T-helper 1 cell treated with Interleukin-12 subunit alpha and Interleukin-12 subunit beta and Interleukin-4 antibody, amounts not matched to agents 30 ng/mL and 1 ng/mL, for 36 hours (primary cell): Measurements from ENCODE around the gene KCNIP1. TPM values are rescaled to one million over a fixed set of nuclear protein-coding genes. Genes with fewer than 3 reads are reported as not detected.

Source experiments
- intact Hi-C: fragments of 100-400 bp; cut with micrococcal nuclease; formaldehyde crosslinking; loops from one replicate; pipeline ENCODE4 v1.15.1; 2024
- total RNA-seq: library from RNA; stranded (reverse); gene quantifications from 2 replicates; pipeline ENCODE4 v1.2.3, GENCODE V29; 2022

KCNIP1 gene
- total RNA-seq, 1 donor from 2014 or later, result not detected

DNA sequence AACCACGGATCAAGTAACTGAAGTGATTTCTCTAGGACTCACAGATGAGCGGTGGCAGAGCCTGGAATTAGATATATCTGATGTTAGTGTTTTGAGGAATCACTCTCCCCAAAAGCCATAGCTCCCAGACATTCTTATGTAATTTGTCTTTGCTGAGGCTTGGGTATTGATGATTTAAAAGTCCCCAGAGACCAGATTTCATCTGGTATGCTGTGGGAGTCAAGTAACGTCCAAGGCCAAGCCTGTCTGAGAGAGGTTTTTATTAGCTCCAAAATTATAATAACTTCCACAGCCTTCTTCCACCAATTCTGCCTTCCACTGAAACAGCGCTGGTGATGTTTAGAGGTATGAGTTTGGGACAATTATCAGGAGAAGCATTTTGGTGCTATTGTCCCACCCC, 21.3 kb upstream of the KCNIP1 start:
- intact Hi-C loops, result no loop called here

DNA sequence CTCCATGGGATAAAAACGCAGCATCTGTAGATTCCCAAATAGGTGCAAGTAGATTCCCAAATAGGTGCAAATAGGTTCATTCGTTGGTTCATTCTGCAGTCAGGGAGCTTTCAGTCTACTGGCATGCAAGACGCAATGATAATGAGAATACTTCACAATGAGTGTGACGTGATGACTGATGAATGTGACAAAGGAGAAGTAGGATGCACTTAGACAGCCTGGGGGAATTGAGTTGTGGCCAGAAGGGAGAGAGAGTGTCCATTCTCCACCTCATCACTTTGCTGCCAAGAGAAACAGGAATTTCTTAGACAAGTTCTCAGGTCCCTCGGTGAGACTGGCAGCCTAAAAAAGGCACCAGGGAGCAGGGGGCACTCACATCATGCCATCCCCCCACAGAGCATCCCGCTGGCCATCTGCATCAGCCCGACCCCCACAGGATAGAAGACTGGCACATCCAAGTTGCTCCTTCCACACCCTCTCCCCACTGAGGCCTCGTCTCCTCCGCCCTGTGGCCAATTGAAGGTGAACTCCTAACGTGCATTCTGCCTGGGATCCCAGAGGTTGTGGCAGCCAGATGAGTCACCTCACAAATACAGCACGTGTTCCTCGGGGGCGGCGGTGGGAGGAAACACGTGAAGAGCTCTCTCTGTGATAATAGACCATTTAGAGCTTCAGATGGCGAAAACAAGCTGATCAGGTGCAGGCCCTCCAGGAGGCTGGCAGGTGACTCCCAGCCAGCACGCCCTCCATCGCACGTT, 19.9 kb upstream of the KCNIP1 start:
- intact Hi-C loops, result no loop called here

DNA sequence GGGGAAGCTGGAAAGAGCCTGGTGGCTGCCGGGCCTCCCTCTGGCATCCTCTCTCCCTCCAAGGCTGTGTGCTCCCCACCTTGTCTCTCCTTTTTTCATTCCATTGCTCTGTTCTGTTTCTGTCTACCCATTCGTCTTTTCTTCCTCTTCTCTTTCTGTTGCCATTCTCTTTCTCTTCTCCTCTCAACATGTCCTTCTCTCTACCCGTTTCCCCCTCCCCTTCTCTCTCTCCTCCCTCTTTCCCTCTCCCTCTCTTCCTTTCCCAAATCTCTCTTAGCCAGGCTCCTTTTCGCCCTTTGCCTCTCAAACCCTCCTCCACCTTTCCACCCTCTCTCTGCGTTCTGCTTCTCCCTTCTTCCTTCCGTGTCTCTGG, 19.4 kb upstream of the KCNIP1 start:
- intact Hi-C loops, result no loop called here

DNA sequence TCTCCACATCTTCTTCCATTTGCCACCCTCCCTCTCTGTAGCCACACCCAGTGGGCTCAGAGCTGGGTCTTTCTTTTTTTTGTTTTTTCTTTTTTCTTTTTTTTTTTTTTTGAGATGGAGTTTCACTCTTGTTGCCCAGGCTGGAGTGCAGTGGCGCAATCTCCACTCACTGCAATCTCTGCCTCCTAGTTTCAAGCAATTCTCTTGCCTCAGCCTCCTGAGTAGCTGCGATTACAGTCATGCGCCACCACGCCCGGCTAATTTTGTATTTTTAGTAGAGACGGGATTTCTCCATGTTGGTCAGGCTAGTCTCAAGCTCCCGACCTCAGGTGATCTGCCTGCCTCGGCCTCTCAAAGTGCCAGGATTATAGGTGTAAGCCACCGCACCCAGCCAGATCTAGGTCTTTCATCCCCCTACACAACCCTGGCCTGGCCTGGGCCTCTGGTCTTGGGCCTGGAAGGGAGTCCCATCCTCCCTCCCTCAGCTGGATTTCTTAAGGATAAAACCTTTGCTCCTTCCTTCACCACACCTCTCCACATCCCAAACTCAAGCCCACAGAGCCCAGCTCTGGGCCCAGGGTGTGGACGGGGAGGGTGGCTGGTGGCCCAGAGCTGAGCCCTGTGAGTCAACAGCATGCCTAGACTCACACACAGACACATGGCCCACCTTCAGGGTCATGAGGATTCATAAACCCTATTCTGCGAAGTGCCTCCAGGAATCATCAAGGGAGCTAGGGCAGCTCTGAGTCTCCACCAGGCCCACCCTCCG, 18.8 kb upstream of the KCNIP1 start:
- intact Hi-C loops, result no loop called here

DNA sequence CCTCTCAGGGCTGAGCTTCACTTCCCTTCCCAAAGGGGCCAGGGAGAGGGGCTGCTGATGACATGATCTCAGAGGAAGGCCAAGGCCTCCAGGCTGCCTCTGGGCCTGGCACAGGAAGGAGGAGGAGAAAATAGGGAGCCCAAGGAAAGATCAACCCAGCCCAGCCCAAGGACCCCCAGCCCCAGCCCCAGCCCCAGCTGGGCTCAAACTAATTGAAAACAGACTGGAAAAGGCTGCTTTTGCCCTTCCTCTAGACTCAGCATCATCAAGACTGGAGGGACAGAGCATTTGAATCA, 18.3 kb upstream of the KCNIP1 start:
- intact Hi-C loops, result no loop called here

DNA sequence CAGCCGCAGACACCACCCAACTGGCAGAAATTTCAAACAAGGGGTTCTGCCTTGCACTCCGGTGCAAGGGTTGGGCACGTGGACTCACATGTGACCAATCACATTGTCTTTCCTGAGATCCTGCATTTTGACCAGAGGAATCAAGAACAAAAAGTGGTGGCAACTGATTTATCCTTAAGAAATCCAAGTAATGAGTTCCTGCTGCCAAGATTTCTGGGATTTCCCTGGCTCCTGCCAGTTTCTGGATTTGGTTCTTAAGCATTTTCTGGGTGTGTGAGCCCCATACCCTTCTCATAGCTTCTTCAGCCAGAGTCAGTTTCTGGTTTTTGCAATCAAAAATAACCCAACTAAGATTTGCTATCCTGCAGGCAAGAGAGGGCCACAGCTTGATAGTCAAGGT, 17.4 kb upstream of the KCNIP1 start:
- intact Hi-C loops, result no loop called here

DNA sequence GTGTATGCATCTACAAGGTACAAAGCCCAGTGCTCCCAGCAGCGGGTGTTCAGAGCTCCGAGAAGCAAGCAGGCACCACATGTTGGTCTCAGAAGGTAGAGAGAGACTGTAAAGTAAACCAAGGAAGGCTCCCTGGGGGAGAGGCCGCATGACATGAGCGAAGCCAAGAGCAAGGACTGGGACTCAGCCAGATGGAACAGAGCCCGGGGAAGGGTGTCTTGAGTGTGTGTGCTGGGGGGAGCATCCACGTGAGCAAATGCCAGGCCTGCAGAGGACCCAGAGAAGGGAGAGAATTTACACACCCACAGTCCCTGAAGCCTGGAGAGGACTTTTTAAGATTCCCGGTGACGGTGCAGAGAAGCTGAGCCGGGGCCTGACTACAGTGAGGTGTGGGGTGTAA, 15.2 kb upstream of the KCNIP1 start:
- intact Hi-C loops, result no loop called here

DNA sequence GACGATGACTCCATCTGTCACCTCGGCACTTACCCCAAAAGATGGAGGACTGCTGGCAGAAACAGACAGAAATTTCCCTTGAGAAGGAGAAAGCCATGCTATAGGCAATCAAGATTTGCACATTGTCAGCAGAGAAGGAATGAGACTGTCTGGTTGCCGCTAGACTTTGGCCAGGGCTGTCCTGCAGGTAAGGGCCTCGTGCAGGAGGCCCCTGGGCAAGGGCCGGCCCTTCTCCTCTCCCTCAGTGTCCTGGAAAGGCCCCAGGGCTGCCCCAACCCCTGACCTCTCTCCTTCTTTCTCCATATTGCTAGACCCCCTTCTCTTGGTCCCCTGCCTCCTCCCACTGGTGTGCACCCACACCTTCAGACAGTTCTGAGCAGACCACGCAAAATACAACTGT, 14.6 kb upstream of the KCNIP1 start:
- intact Hi-C loops, result no loop called here

DNA sequence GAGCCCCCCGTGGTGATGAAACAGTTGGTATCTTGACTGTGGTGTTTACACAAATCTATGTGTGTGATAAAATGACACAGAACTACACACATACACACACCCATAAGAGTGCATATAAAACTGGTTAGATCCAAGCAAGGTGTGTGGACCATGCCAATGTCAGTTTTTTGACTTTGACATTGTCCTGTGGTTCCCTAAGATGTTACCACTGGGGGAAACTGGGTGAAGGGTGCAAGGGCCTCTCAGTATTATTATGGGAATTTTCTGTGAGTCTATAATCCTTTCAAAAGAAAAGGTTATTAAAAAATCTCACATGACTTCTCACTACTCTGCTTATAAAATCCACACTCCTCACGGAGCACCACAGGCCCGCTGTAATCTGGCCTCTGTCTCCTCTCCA, 13.4 kb upstream of the KCNIP1 start:
- intact Hi-C loops, result no loop called here

DNA sequence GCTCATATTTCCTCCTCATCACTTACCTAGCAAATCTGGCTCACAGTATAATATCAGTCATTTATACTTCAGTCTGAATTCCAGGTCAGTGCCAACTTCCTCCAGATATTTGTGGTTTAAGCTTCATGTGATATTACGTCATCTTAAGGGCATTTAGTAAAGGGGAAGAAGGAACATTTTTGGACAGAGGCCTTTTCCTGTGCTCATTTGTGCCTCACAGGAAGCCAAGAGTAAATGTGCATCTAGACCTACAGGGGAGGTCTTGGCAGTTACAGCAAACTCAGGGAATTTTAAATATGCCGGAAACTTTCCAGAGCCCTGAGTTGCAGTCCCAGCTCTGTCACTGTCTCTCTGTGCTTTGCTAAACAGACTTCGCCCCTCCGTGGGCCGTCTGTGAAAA, 12.3 kb upstream of the KCNIP1 start:
- intact Hi-C loops, result no loop called here

DNA sequence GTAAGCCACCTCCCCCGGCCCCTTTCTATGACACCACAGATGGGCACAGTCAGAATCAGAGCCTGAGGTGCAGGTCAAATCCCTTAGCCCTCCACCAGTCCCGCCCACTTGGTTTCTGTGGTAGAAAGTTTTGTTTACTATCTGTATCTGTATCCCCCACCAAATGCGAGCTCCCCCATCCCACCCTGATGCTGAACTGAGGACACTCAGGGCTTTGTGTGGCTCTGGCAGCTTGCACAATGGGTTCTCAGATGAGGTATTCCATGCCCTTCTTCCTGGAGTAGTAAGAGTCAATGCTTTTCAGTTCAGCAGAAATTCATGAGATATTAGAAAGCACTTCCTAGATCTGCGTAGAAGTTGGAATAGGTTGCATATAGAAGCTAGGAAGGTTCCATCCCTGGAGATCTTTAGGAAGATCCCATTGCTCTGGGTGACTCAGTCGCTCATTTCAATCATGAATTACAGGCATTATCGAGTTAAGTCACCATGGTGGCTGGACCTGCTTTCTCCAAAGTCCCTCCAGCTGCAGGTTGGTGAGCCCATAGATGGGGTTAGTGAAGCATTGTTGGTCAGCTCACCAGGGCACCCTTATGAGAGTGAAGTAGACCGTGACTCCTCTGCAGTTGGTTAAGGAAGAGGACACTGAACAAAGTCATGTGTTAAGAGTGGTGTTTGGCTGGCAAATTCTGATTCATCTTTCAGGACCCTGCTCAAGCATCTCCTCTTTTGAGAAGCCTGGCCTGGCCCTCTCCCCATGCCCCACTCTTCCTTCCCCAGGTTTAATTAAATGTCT, 10.6 kb upstream of the KCNIP1 start:
- intact Hi-C loops, result no loop called here

DNA sequence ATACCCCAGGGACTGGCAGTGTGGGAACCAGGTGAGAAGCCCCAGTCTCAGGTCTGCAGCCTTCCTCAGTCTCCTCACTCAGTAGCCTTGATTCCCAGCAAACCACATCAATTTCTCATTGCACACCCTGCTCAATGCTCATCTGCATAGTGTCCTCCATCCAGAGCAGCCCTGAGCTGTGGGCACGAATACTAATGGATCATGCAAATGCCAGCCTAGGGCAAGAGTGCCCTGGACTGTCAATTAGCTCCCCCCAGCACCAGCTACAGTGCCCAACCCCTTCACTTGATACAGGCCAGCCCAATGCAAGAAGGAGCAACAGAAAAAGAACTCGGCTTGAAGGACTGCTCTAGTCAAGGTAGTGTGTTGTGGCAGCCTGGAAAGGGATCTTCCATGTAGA, 9.8 kb upstream of the KCNIP1 start:
- intact Hi-C loops, result no loop called here

DNA sequence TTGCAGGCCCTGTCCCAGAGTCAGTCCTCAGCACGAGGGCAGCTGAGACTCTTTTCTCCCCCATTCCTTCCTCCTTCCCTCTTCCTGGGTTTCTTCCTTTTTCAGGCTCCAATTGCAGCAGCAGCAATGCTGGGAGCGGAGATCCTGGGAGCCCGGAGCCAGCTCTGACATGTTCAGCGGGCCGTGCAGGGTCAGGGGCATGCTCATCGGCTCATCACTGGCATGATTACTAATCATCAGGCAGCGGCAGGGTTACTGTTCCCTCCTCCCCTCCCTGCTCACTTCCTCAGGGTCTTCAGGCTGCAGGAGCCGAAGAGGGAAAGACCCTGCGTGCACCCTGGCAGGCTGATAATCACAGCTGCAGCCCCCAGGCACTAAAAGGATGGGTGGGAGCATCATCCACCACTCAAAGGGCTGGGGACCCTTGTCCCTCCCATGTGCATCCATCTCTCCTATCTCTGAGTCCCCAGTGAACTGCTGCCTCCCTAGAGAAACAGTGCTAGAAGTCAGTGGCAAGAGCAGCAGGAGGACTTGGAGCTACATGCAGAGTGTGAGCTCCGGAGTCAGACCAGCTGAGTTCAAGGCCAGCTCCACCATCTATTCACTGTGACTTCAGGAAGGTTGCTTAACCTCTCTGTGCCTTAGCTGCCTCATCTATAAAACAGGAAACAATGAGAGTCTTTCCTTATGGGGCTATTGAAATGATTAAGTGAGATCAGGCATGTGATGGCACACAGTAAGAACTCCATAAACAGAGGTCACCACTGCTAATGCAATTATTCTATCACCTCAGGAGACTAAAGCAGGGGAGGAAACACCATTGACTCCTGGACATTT, 7.8 kb upstream of the KCNIP1 start:
- intact Hi-C loops, result no loop called here

DNA sequence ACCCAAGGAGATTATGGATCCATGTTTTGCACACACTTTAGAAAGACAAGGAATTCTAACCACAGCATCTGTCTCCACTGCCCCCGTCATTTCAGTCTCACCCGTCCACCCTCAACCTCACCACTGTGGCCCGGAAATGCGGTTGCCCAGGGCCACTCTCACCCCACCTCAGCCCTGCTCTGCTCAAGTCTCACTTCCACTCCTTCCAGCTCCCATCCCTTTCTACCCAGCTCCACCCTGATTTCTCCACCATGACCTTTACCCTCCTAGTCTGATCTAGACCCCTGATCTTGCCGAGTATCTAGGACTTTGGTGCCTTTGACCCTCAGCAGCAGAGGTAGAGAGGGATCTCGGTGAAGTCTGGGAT, 7.2 kb upstream of the KCNIP1 start:
- intact Hi-C loops, result no loop called here

DNA sequence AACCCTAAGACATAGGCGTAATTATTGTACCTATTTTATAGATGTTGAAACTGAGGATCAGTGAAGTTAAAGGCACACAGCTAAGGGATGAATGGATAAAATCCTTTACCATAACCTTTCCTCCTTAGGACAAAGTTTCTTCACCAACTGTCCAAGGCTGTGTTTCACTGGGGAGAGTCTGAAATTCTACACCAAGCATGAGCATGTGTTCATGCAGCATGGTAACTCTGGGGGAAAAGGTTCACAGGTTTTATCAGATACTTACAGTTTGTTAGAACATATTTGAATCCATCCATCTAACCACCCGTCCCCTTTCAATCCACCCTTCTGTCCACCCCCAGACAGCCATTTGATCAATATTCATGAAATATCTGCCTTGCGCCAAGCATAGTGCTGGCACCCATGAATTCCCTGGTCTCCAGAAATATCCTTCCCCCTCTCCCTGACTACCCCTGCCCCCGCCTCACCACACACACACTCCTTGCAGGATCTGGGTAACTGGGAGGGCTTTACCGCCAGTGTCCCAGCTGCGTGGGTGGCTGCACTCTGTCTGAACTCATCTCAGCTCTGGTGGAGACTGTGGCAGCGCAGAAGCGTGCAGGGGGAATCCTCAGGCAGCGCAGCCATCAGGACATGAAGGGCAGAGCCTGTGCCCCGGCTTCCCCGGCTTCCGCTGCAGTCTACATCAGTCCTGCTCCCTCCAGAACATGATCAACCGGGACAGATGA, 6.3 kb upstream of the KCNIP1 start:
- intact Hi-C loops, result no loop called here

DNA sequence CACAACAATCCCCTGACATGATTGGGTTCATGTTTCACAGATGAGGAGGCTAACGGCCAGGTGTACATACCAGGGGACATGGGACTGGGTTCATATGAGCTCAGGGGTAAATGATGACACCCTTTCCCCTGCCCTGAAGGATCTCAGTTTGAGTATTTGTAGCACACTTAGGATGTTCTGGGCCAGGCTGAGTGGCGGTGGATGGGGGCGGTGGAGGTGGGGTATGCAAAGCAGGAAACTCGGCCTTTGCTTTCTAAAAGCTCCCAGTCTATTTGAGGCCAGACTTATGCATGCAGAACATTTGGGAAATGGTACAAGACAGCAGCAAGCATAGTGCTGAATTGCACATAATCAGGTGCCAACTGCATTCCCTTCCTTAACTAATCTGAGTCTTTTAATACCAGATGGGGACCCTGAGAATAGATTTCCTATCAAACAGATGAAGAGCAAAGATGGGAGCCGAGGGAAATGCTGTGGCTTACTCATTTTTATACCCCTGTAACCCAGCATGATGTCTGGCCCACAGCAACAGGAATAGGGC, 4.9 kb upstream of the KCNIP1 start:
- intact Hi-C loops, result no loop called here

DNA sequence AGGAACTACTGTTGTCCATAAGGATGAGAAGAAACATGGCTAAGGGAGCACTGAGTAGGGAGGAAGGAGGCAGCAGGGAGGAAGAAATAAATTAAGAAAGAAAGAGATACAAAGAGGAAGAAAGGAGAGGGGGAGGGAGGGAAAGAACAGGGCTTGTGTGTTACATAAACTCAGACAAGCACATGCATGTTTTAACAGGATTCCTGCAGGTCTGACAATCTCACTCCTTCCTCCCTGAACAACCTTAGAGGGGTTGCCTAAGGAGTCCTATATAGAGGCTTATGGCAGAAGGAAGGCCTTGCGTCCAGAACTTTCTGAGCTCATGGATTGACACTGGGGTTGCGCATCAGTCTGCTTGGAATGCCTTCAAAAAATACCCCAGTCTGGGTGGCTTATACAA, 4.2 kb upstream of the KCNIP1 start:
- intact Hi-C loops, result no loop called here

DNA sequence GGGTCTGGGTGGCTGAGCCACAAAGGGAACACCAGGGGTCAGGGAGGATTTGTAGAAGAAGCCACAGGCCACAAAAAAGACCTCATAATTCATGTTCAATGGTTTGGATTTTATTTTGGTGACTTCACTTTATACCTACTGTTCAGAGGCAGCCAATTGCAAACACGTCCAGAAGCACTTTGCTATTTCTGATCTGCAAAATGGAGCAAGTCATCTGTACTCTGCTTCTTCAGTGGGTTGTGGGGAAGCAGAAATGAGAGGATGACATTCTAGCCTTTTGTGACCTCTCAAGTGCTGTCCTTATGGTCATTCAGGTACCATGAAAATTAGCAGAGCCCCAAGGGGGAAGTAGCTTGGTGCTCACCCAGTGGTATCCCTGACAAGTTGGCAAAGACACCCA, 2.5 kb upstream of the KCNIP1 start:
- intact Hi-C loops, result no loop called here

DNA sequence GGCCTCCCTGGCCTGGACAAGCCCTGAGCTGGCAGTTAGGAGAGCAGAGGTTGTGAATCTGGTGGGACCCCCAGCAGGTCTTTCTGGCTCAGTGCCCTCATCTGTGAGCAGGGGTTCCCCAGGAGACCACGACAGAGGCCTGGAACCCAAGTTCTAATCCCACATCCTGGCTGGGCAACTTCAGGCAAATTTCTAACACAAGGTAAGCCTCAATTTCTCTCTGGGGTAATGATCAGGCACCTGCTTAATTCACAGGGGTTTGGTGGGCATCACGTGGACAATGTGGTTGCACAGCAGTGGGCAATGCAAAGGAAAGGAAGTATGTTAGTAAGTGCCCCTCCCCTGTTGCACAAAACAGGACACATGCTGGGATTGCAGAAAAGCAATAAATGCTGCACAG, 1.9 kb upstream of the KCNIP1 start:
- intact Hi-C loops, result no loop called here

DNA sequence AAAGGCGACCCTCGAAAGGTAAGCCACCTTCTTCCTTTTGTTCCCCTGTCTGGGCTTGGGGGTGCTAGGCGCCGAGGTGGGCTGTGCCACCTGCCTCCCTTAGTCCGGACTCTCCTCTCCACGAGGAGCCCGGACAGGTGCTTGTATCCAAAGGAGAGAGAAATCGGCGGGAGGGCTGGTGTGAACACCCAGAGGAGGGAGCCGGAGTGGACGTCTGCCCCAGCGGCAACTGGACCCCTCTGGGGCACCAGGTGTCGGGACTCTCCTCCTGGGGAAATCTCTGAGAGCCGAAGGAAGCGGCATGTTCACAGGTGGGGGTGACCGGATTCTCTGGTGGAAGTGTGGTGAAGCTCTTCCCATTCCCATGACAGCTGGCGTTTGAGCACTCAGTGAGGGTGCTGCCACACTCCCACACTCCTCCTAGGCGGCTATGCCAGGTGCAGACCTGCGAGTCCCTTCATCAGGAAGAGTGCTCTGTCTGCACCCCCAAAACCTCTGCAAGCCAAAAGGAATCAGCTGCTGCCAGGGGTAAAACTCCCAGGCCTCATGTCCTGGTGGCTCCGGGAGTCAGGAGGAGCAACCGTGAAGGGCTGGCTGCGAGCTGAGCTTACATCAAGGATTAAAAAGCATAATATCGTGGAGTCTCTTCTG, 921 bp downstream of the KCNIP1 start:
- intact Hi-C loops, result no loop called here
